Endothelial cell of umbilical vein (primary cell): Measurements from ENCODE around the gene PLXDC2. TPM values are rescaled to one million over a fixed set of nuclear protein-coding genes. Genes with fewer than 3 reads are reported as not detected.

Experiments used
- BruUV-seq: library from RNA; stranded (reverse); fragments of 400-500 nt; replicated peaks from 2 replicates; lab custom pipeline; 2021; lab: Mats Ljungman, UMichigan
- CTCF ChIA-PET: fragments of 300-600, 350-600 bp; sonication (Branson Sonifier 250); formaldehyde crosslinking; loops from one replicate; lab custom pipeline; 2021; ENCODE audit warnings: antibody characterized with exemption, inconsistent platforms; lab: Charles Lee
- POLR2A ChIA-PET: fragments of 300-600, 350-600 bp; sonication (Branson Sonifier 250); formaldehyde crosslinking; loops from one replicate; lab custom pipeline; 2021; ENCODE audit warnings: antibody characterized with exemption, inconsistent platforms; lab: Charles Lee
- DNase-seq: peaks from one replicate; pipeline ENCODE4 v3.0.0-alpha.2; 2011; ENCODE audit warnings: low read depth, low spot score
- FAIRE-seq: peaks from 2 replicates; lab custom pipeline; 2011; peaks lifted over from hg19 to GRCh38; lab: Jason Lieb, UNC
- H2AFZ ChIP-seq: 2 replicates; pipeline ENCODE4 v1.6.0; 2012; ENCODE audit warnings: low read depth, low read length, control low read depth, inconsistent platforms
- H3K27ac ChIP-seq: 2 replicates; pipeline ENCODE4 v1.5.1; 2011; ENCODE audit warnings: low read depth, mild to moderate bottlenecking, control low read depth, low read length, moderate library complexity; ENCODE audit not compliant: insufficient read depth
- H3K27me3 ChIP-seq, 2 experiments: 2 replicates each; pipeline versions ENCODE4 v1.6.0 to v1.6.1; 2011; ENCODE audit warnings: low read length in 2 of 2, mixed read lengths in 1 of 2; ENCODE audit not compliant: control insufficient read depth in 2 of 2, insufficient read depth in 2 of 2
- H3K36me3 ChIP-seq, 2 experiments: 2 replicates in 1 of 2; 3 replicates in 1 of 2; pipeline ENCODE4 v1.5.1; 2011; ENCODE audit warnings: low read length in 2 of 2, mild to moderate bottlenecking in 1 of 2, moderate library complexity in 1 of 2; ENCODE audit not compliant: control insufficient read depth in 2 of 2, insufficient read depth in 2 of 2; ENCODE audit errors: extremely low read depth in 1 of 2
- H3K4me1 ChIP-seq: 3 replicates; pipeline ENCODE4 v1.5.1; 2011; ENCODE audit warnings: mild to moderate bottlenecking, low read length; ENCODE audit not compliant: control insufficient read depth, insufficient read depth; ENCODE audit errors: extremely low read depth
- H3K4me2 ChIP-seq: 2 replicates; pipeline ENCODE4 v1.6.1; 2011; ENCODE audit warnings: low read length, control low read depth, mixed read lengths; ENCODE audit not compliant: insufficient read depth
- H3K4me3 ChIP-seq, 3 experiments: fragments of 200-600 bp in 1 of 3; sonication (generic), shearing (Covaris generic) in 1 of 3; replicated peaks in 1 of 3; 2 replicates each; pipeline ENCODE4 v1.5.1; 2011 to 2016; ENCODE audit warnings: control low read depth in 3 of 3, low read length in 3 of 3, mild to moderate bottlenecking in 2 of 3, inconsistent platforms in 1 of 3, low read depth in 1 of 3, moderate library complexity in 1 of 3; ENCODE audit not compliant: insufficient read depth in 1 of 3
- H3K79me2 ChIP-seq: 2 replicates; pipeline ENCODE4 v1.6.0; 2012; ENCODE audit warnings: low read length, inconsistent platforms; ENCODE audit not compliant: control insufficient read depth, insufficient read depth
- H3K9ac ChIP-seq: replicated peaks from 2 replicates; pipeline ENCODE3; 2011; ENCODE audit warnings: low read length, control low read depth; ENCODE audit not compliant: insufficient read depth; ENCODE audit errors: extremely low read depth
- H3K9me1 ChIP-seq: replicated peaks from 3 replicates; pipeline ENCODE4 v1.6.0; 2011; ENCODE audit warnings: mild to moderate bottlenecking, low read length; ENCODE audit not compliant: control insufficient read depth, insufficient read depth; ENCODE audit errors: extremely low read depth
- H3K9me3 ChIP-seq: replicated peaks from 2 replicates; pipeline ENCODE4 v1.5.1; 2012; ENCODE audit warnings: low read length, inconsistent platforms; ENCODE audit not compliant: control insufficient read depth, insufficient read depth
- H4K20me1 ChIP-seq: replicated peaks from 2 replicates; pipeline ENCODE3; 2011; ENCODE audit warnings: mild to moderate bottlenecking, low read length; ENCODE audit not compliant: control insufficient read depth, insufficient read depth; ENCODE audit errors: extremely low read depth
- FOS ChIP-seq: IDR thresholded peaks from 2 replicates; pipeline ENCODE4 v1.6.1; 2011; ENCODE audit warnings: mild to moderate bottlenecking, low read length, moderate library complexity, borderline replicate concordance; ENCODE audit not compliant: insufficient read depth
- GATA2 ChIP-seq: IDR thresholded peaks from 2 replicates; pipeline ENCODE4 v1.7.0; 2011; ENCODE audit warnings: low read depth, mild to moderate bottlenecking, moderate library complexity, mixed read lengths, low read length; ENCODE audit not compliant: insufficient read length, insufficient read depth
- JUN ChIP-seq: IDR thresholded peaks from 2 replicates; pipeline ENCODE4 v1.6.1; 2011; ENCODE audit warnings: borderline replicate concordance, low read depth; ENCODE audit not compliant: insufficient read length, insufficient read depth
- MAX ChIP-seq: IDR thresholded peaks from 2 replicates; pipeline ENCODE4 v1.6.1; 2011; ENCODE audit not compliant: insufficient read depth, insufficient read length
- MYC ChIP-seq: IDR thresholded peaks from one replicate; pipeline ENCODE4 v1.6.1; 2011; ENCODE audit warnings: mild to moderate bottlenecking, low read depth, low read length
- POLR2A ChIP-seq: IDR thresholded peaks from 2 replicates; pipeline ENCODE4 v1.6.1; 2012; ENCODE audit warnings: low read depth, mild to moderate bottlenecking, control low read depth, low read length
- POLR2AphosphoS5 ChIP-seq: IDR thresholded peaks from 2 replicates; pipeline ENCODE4 v1.6.1; 2012; ENCODE audit warnings: low read depth, mild to moderate bottlenecking, control low read depth, low read length, moderate library complexity; ENCODE audit not compliant: insufficient read depth
- dilution Hi-C: fragments of 300-500 bp; cut with MboI; formaldehyde crosslinking; loops from one replicate; pipeline ENCODE4 v1.15.0; 2019; ENCODE audit warnings: low sequenced_read_pairs; ENCODE audit not compliant: extremely low pct_ligation_motif_present
- intact Hi-C: fragments of 100-400 bp; cut with micrococcal nuclease; formaldehyde crosslinking; loops from one replicate; pipeline ENCODE4 v1.10.0; 2022
- polyA plus RNA-seq, 4 experiments: library from polyadenylated mRNA; depleted of rRNA in 3 of 4; stranded (reverse) in 3 of 4; unstranded in 1 of 4; fragments of >200 nt; gene quantifications; 2 replicates each; pipeline versions ENCODE4 v1.2.1 to v1.2.3, GENCODE V29; 2011 to 2012; ENCODE audit warnings: missing spikeins in 1 of 4
- total RNA-seq: library from RNA; stranded (reverse); gene quantifications from 2 replicates; pipeline ENCODE4 v1.2.3, GENCODE V29; 2021
- TF ChIP-seq, protein P1 (sequence below), 2 donors: IDR thresholded peaks; 1 replicate in 1 of 2; 2 replicates in 1 of 2; pipeline ENCODE4 v1.5.1; 2011; ENCODE audit warnings: low read length in 2 of 2, mild to moderate bottlenecking in 2 of 2, moderate library complexity in 2 of 2, control low read depth in 1 of 2, inconsistent platforms in 1 of 2, low read depth in 1 of 2; ENCODE audit not compliant: insufficient read depth in 1 of 2; ENCODE audit errors: extremely low read depth in 1 of 2

Gene PLXDC2
- total and polyA plus RNA-seq, 2 donors (not counting 3 experiments of a cell fraction or from before 2014, with no cell fraction given), result 0.32 to 1.2 TPM

- ChIA-PET CTCF (no interaction called here), POLR2A (no interaction called here)
- no peak for DNase-seq
- Histone ChIP-seq H3K36me3 (no peaks in the 10 kb centered on the region), H2AFZ (no peak overlapping the region), H3K4me3 (no peak overlapping the region), H3K27me3 (no peaks in the 10 kb centered on the region), H3K79me2 (no peaks in the 10 kb centered on the region), H3K27ac (no peak overlapping the region), H3K4me2 (no peak overlapping the region), H3K9me1 (no peaks in the 10 kb centered on the region), H3K4me1 (no peaks in the 10 kb centered on the region), H4K20me1 (no peaks in the 10 kb centered on the region), H3K9me3 (no peaks in the 10 kb centered on the region), H3K9ac (no peak overlapping the region)
- intact Hi-C loops (no loop called here), dilution Hi-C loops (no loop called here)
- TF ChIP-seq MYC (no peak), MAX (no peak), JUN (no peak), FOS (no peak), GATA2 (no peak), POLR2AphosphoS5 (no peak), POLR2A (no peak)
- TF ChIP-seq, protein P1, sequence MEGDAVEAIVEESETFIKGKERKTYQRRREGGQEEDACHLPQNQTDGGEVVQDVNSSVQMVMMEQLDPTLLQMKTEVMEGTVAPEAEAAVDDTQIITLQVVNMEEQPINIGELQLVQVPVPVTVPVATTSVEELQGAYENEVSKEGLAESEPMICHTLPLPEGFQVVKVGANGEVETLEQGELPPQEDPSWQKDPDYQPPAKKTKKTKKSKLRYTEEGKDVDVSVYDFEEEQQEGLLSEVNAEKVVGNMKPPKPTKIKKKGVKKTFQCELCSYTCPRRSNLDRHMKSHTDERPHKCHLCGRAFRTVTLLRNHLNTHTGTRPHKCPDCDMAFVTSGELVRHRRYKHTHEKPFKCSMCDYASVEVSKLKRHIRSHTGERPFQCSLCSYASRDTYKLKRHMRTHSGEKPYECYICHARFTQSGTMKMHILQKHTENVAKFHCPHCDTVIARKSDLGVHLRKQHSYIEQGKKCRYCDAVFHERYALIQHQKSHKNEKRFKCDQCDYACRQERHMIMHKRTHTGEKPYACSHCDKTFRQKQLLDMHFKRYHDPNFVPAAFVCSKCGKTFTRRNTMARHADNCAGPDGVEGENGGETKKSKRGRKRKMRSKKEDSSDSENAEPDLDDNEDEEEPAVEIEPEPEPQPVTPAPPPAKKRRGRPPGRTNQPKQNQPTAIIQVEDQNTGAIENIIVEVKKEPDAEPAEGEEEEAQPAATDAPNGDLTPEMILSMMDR (IDR thresholded peaks at IDR 0.05; ENCODE audit: extremely low read depth in 1 of 2, insufficient read depth in 1 of 2, low read depth in 1 of 2, low read length in 2 of 2), result no peak
- no TSS peak for BruUV-seq
- no peak for FAIRE-seq
Measured at GRCh38 chr10:20094226-20094976, 278.2 kb downstream of the PLXDC2 start.
